ENCODE results near the gene SLC36A3.

The SLC36A3 gene

DNA sequence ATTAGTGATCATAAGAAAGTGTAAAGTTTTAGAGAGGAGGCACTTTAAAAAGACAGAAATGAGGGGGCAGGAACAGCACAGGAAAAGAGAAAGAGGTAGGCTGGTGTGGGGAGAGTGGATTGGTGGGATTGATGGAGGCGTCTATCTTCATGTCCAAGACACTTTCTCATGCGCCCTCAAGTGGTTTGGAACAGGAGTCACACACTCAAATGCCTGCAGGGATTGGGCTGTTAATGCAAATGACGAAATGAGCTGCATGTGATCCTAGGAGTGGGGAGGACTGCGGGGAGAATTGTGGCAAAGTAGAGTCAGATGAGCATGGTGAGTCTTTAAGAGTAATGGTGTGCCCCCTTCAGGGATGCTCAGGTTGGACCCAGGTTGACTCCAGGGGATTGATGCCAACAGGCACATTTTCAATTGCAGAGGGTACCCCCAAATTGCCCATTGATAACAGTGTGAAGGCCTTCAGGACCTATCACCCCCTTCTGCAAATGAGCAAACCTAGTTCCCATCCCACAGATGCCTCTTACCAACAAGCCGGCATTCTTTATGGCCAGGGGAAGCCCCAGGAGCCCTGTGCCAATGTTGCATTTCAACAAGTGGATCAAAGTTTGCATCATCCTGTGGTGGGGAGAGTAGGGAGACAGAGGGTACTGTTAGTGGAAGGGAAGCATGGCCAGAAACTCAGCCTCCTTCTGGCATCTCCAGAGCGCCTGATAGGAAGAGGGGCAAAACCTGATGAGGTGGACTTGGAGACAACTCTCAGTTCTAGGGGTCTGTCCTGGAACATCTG is 5.3 kb downstream of the SLC36A3 start:
- DNase-seq = no peak

DNA sequence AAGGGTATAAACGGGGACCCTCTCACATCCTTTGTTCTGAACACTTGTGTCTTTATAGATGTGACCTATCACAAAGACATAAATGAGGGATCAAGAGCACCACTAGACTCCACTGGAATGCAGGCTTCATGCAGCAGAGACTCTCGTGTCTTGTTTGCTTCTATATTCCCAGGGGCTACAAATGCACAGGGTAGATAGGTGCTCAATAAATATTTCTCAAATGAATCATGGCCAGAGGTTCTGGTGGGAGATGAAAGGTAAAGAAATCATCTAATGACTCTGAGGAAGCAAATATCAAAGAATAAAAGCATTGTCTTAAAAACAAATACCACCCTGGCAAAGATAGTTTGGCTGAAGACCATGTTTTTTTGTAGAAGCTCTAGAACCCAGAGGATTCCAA is 6.6 kb downstream of the SLC36A3 start:
- no peak for DNase-seq

DNA sequence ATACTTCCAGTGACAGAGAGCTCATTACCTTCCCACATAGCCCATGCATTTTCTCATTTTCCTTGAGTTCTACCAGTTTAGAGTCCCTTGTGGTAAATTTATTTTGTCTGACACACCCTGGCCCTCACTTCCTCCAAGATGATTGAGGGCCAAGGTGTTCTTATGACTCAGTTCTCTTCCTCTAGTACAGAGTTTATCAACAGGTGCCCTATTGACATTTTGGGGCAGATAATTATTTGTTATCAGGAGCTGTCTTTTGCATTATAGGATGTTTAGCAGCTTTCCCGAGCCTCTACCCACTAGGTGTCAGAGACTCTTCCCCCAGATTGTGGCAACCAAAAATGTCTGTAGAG is 7.1 kb downstream of the SLC36A3 start:
- DNase-seq = no peak

DNA sequence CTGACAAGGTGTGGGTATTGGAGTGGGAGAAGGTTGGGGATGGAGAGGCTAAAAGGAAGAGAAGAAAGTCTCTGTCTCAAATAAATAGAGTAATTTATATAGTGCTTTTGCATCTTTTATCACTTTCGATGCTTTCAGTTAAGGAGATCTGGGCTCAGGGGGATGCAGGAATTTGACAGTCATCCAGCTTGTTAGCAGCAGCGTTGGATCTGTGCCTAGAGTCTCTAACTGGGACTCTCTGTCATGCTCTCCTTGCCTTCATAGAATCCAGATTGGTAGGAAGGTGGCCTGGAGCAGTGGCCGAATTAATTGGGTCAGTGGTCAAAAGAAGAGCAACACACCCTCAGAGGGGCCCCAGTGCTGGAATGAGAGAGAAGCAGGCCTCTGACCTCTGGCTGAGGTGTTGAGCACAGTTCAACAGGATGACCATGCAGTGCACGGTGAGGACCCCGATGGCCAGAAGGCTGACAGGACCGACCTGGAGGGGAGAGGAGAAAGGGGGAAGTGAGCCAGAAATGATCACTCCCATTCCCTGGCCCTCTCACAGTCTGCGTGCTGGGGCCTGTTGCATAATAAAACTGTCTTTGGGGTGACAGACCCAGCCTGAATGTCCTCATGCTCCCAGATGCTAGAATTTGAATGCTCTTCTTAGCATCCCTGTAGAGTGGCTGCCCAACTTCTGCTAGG is 7.6 kb downstream of the SLC36A3 start:
- no peak for DNase-seq

- no peak for DNase-seq
These were observed 8.4 kb downstream of the SLC36A3 start for GRCh38 chr5:151295138-151295537.

- DNase-seq = no peak
These were observed 9.9 kb downstream of the SLC36A3 start for GRCh38 chr5:151293624-151294023.

- no peak for DNase-seq
These were observed 15.4 kb downstream of the SLC36A3 start for GRCh38 chr5:151288180-151288579.

DNA sequence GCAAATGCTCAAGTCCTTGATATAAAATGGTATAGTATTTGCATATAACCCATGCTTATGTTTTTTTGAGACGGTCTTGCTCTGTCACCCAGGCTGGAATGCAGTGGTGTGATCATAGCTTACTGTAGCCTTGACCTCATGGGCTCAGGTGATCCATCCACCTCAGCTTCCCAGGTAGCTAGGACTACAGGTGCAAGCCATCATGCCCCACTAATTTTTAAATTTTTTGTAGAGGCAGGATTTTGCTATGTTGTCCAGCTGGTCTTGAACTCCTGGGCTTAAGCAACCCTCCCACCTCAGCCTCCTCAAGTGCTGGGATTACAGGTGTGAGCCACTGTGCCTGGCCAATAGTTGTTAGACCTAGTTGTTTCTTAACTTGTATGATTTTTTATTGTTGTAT is 17.3 kb downstream of the SLC36A3 start:
- no peak for DNase-seq

GRCh38 chr5:151285683-151286082 is 17.9 kb downstream of the SLC36A3 start:
- DNase-seq = no peak

DNA sequence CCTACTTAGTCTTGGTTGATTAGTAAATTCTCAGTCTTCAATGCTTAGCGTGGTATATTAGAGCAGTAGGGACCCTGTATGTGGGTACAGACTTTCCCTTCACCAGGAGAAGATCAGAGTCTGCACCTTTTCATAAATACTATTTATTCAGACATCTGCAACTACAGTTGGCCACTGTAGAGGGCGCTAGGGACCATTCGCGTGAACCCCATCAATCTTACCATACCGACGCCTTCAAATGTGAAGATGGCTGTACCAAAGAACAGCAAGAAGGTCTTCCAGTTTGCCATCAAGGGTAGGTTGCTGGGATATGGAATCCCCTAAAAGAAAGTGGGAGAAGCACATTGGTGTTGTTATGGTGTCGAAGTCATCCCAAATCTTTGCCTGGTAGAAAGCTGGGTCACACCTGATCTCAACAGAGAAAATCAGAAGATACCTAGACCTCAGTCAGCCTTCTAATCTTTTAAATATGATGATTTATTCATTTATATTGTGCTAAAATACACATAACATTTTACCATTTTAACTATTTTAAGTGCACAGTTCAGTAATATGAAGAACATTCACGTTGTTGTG is 19.1 kb downstream of the SLC36A3 start:
- DNase-seq = no peak

- DNase-seq = no peak
These were observed 20.3 kb downstream of the SLC36A3 start for GRCh38 chr5:151283120-151283825.

DNA sequence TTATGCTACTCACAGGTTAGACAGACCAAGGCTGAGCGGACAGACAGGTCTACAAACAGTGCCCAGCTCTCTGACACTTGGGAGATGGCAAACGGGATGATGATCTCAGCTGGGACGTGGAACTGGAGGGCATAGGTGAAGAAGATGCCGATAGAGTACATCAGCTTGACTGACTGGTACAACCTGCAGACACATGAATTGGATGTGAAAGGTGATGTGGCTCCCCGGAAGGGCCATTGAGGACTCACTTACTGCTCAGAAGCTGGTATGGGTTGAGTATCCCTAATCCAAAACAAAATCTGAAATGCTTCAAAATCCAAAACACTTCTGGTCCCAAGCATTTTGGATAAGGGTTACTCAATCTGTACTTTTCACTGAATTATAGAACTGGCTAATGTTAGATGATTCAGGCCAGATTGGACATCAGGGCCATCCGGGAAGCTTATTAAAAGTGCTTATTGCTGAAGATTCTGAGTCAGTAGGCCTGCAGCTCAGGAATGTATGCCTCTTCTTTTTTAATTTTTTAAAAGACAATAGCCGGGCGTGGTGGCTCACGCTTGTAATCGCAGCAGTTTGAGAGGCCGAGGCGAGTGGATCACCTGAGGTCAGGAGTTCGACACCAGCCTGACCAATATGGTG is 22.4 kb downstream of the SLC36A3 start:
- no peak for DNase-seq

GRCh38 chr5:151280443-151280842 is 23.1 kb downstream of the SLC36A3 start:
- DNase-seq = no peak

DNA sequence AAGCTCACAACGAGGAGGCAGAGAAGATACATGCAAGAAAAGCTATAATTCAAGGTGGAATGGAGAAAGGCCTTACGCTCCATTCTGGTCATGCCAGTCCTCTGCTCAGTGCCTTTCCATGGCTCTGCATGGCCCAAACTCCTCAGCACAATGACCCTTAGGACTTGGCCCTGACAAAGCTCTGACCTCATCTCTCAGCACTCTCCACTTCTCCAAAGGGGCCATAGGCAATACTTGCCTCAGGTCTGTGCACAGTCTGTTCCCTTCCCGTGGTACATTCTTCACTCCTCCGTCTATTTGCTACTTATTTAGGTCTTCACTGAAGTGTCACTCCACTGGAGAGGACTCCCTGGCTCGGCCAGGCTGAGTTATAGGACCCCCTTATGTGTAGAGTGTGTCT is 24.7 kb downstream of the SLC36A3 start:
- no peak for DNase-seq

DNA sequence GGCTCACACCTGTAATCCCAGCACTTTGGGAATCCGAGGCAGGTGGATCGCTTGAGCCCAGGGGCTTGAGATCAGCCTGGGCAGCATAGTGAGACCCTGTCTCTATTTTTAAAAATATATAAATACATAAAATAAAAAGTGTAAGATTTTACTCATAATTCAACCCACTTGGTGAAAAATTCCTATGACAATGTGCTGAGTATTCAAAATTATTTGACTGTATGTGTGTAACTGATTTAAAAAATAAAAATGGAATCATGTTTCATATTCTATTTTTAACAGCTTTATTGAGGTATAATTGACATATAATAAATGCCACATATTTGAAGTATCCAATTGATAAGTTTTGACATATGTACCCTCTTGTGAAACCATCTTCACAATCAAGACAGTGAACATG is 27.8 kb downstream of the SLC36A3 start:
- DNase-seq = no peak

- no peak for DNase-seq
These were observed 28.9 kb downstream of the SLC36A3 start for GRCh38 chr5:151274666-151275065.

GRCh38 chr5:151271336-151271735 is 32.2 kb downstream of the SLC36A3 start:
- no peak for DNase-seq

DNA sequence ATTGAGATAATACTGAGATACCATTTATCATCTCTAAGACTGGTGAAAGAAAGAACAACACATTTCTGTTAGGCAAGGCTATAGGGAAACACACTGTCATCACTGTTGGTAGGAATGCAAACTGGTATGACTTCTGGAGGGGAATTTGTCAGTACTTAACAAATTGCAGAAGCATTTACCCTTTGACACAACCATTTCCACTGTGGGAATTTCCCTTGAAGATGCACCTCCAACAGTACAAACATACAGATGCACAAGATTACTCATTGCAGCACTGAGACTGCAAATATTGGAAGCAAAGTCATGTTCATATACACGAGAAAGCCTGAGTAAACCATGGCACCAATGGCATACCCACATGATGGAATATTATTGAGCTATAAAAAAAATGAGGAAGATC is 33.0 kb downstream of the SLC36A3 start:
- DNase-seq = no peak

DNA sequence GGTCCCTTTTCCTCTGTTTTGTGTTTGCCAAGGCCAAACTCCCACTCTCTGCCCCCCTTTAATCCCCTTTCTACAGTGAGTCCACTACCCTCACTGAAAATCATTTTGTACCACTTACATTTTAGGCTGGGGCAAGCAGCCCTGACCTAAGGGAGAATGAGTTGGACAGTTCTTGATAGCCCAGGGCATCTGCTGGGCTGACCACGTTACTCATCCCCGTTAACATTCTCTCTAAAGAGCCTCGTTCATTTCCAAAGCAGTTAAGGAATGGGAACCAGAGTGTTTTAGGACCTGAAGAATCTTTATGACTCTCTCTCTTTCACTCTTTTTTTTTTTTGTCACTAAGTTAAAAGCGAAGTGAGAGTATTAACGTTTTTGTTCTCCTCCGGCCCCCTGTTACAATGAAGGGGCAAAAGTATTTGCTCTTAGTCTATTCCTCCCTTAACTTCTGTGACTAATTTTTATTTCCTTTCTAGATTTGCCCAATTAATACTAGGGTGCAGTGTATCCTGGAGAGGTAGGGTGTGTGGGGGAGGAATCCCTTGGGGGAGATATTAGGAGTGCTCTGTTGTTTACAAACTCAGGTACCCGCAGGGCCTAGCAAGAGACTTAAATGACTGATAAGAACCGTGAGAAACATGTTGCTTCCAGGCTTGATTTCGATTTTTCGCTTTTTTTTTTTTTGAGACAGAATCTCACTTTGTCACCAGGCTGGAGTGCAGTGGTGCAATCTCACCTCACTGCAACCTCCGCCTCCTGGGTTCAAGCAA is 35.9 kb downstream of the SLC36A3 start:
- no peak for DNase-seq

DNA sequence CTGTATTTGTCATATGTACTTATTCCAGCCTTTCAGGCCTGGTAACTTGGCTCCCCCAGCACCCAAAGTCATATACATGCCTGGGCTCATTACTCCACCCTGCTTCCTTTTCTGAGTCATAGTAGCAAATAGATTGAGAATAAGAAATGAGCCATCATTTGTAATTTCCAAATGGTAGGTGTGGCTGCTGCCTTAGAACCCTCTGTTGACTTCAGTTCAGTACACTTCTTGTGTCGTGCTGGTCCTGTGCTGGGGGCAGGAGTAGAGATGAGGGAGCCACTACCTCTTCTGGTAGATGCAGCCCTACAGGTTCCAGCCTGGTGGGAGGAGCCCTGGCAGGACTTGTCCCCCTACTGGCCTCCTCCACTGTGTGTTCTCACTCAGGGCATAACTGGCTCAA is 39.5 kb downstream of the SLC36A3 start:
- DNase-seq = no peak

- no peak for DNase-seq
These were observed 41.0 kb downstream of the SLC36A3 start for GRCh38 chr5:151262532-151262931.

GRCh38 chr5:151259931-151260330 is 43.6 kb downstream of the SLC36A3 start:
- DNase-seq = no peak
